ENCODE results near the gene FGFRL1.
"Not testable (repeated sequence)": the region's sequence is repeated elsewhere in the genome, so short reads cannot be mapped to it uniquely, and the experiment has no call there.

Gene FGFRL1

GRCh38 chr4:996997-997374, 14.4 kb upstream of the FGFRL1 start:
- H3K4me1 Mint-ChIP-seq = no peaks in the 10 kb centered on the region
- no peak for ATAC-seq
- H3K4me3 Mint-ChIP-seq = no peak overlapping the region
- DNase-seq (ENCODE audit: low spot score in 2 of 2) = no peak
- no peaks in the 10 kb centered on the region for H3K36me3 Mint-ChIP-seq
- H3K27ac Mint-ChIP-seq = no peak overlapping the region
- no peaks in the 10 kb centered on the region for H3K9me3 Mint-ChIP-seq

- Mint-ChIP-seq H3K36me3 (no peaks in the 10 kb centered on the region), H3K27ac (no peak overlapping the region), H3K4me3 (no peak overlapping the region), H3K9me3 (no peaks in the 10 kb centered on the region), H3K4me1 (no peaks in the 10 kb centered on the region)
- DNase-seq (ENCODE audit: low spot score in 2 of 2) (no peak), ATAC-seq (peak; percentile 29)
These were observed 13.9 kb upstream of the FGFRL1 start for GRCh38 chr4:997375-998071.

DNA sequence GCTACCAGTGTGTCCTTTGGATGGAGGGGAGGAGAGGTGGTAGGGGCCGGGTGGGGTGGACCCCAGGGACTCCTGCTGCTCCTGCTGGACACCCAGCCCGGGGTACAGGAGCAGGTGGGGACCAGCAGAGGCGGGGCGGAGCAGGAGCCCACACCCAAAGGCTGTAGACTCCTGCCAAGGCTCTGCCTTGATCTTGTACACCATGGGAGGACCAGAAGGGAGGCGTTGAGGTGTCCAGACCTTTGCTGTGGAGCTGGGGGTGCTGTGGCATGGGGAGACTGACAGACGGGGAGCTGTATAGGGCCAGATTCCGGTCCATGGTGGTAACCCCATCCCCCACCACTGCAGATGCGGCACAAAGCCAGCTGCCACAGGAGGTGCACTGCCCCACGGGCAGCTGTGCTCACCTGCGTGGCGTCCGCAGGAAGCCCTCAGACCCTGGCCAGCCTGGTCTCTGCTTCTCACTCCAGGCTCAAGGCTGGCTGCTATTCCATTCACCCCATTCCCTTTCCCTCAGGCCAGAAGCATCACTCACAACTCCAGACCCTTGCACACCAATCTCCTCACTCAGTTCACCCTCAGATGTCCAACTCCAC, 13.2 kb upstream of the FGFRL1 start:
- H3K4me3 Mint-ChIP-seq = no peak overlapping the region
- H3K27ac Mint-ChIP-seq = no peak overlapping the region
- no peaks in the 10 kb centered on the region for H3K4me1 Mint-ChIP-seq
- no peak for DNase-seq (ENCODE audit: low spot score in 2 of 2)
- ATAC-seq = no peak
- H3K36me3 Mint-ChIP-seq = no peaks in the 10 kb centered on the region
- no peaks in the 10 kb centered on the region for H3K9me3 Mint-ChIP-seq

GRCh38 chr4:999240-999863, 12.1 kb upstream of the FGFRL1 start:
- not testable (repeated sequence) for H3K36me3 Mint-ChIP-seq; DNase-seq (ENCODE audit: low spot score in 2 of 2); H3K9me3 Mint-ChIP-seq

GRCh38 chr4:999882-1000425, 11.5 kb upstream of the FGFRL1 start:
- no peaks in the 10 kb centered on the region for H3K36me3 Mint-ChIP-seq
- H3K4me1 Mint-ChIP-seq = no peaks in the 10 kb centered on the region
- ATAC-seq = no peak

More at GRCh38 chr4:999240-999863, 12.1 kb upstream of the FGFRL1 start:
- H3K27ac Mint-ChIP-seq, ATAC-seq, H3K4me3 Mint-ChIP-seq, H3K4me1 Mint-ChIP-seq: not testable (repeated sequence)

DNA sequence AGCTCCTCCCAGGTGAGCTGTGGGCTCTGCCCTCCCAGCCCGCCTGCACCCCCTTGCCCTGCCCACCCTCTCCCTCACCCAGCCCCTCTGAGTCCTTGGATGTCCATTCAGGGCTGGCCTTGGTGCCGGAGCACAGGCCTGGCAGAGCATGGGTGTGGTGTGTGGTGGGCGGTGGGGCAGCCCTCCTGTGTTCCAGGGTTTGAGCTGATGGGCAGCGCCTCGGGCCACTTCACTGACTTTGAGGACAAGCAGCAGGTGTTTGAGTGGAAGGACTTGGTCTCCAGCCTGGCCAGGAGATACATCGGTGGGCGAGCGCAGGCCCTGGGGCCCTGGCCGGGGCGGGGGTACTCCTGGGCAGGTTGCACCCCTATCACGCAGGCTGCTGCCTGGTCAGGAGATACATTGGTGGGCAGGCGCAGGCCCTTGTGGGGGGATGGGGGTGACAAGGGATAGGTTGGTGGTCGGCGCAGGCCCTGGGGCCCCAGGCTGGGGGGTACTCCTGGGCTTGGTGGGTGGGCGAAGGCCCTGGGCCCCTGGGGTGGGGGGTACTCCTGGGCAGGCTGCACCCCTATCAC, 10.7 kb upstream of the FGFRL1 start:
- no peak for DNase-seq (ENCODE audit: low spot score in 2 of 2)
- no peak overlapping the region for H3K27ac Mint-ChIP-seq
- ATAC-seq = no peak
- no peaks in the 10 kb centered on the region for H3K36me3 Mint-ChIP-seq
- H3K9me3 Mint-ChIP-seq = no peaks in the 10 kb centered on the region
- no peaks in the 10 kb centered on the region for H3K4me1 Mint-ChIP-seq
- H3K4me3 Mint-ChIP-seq = no peak overlapping the region

More at GRCh38 chr4:999882-1000425, 11.5 kb upstream of the FGFRL1 start:
- Mint-ChIP-seq H3K9me3 (no peaks in the 10 kb centered on the region), H3K4me3 (no peak overlapping the region), H3K27ac (no peak overlapping the region)
- DNase-seq (ENCODE audit: low spot score in 2 of 2) = no peak

GRCh38 chr4:1001561-1002130, 9.8 kb upstream of the FGFRL1 start:
- Mint-ChIP-seq H3K4me3 (no peak overlapping the region), H3K9me3 (no peaks in the 10 kb centered on the region), H3K36me3 (no peaks in the 10 kb centered on the region), H3K27ac (no peak overlapping the region), H3K4me1 (no peaks in the 10 kb centered on the region)
- DNase-seq (ENCODE audit: low spot score in 2 of 2) (no peak), ATAC-seq (no peak)

DNA sequence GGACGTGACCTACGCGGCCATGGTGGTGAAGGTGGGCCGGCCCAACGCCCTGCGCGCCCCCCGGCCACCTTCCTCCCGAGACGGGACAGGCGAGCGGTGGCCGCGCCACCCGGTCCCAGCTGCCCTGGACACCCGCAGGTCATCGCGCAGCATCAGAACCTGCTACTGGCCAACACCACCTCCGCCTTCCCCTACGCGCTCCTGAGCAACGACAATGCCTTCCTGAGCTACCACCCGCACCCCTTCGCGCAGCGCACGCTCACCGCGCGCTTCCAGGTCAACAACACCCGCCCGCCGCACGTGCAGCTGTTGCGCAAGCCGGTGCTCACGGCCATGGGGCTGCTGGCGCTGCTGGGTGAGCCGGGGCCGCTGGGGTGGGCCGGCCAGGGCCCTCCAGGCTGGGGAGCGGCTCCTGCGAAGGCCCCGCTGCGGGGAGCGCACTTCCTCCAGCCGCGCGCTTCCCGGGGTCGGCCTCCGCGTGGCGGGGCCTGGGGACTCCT, 9.2 kb upstream of the FGFRL1 start:
- no peak for DNase-seq (ENCODE audit: low spot score in 2 of 2)
- no peaks in the 10 kb centered on the region for H3K36me3 Mint-ChIP-seq
- H3K4me3 Mint-ChIP-seq = no peak overlapping the region
- no peaks in the 10 kb centered on the region for H3K9me3 Mint-ChIP-seq
- ATAC-seq = no peak
- no peaks in the 10 kb centered on the region for H3K4me1 Mint-ChIP-seq
- H3K27ac Mint-ChIP-seq = no peak overlapping the region

DNA sequence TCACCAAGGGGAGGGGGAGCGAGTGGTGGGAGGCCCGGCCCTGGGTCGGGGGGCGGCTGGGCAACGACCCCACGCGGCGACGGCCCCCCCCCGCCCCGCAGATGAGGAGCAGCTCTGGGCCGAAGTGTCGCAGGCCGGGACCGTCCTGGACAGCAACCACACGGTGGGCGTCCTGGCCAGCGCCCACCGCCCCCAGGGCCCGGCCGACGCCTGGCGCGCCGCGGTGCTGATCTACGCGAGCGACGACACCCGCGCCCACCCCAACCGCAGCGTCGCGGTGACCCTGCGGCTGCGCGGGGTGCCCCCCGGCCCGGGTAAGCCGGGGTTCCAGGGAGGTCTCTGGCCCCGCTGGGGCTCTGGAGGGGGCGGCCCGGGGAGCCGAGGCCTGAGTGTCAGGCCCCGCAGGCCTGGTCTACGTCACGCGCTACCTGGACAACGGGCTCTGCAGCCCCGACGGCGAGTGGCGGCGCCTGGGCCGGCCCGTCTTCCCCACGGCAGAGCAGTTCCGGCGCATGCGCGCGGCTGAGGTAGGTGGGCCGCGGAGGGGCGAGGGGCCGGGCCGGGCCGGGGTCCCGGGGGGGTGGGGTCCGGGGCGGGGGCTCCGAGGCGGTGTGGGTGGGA, 8.7 kb upstream of the FGFRL1 start:
- Mint-ChIP-seq H3K4me1 (no peaks in the 10 kb centered on the region), H3K27ac (no peak overlapping the region), H3K4me3 (no peak overlapping the region), H3K9me3 (no peaks in the 10 kb centered on the region), H3K36me3 (no peaks in the 10 kb centered on the region)
- ATAC-seq (no peak), DNase-seq (ENCODE audit: low spot score in 2 of 2) (no peak)

DNA sequence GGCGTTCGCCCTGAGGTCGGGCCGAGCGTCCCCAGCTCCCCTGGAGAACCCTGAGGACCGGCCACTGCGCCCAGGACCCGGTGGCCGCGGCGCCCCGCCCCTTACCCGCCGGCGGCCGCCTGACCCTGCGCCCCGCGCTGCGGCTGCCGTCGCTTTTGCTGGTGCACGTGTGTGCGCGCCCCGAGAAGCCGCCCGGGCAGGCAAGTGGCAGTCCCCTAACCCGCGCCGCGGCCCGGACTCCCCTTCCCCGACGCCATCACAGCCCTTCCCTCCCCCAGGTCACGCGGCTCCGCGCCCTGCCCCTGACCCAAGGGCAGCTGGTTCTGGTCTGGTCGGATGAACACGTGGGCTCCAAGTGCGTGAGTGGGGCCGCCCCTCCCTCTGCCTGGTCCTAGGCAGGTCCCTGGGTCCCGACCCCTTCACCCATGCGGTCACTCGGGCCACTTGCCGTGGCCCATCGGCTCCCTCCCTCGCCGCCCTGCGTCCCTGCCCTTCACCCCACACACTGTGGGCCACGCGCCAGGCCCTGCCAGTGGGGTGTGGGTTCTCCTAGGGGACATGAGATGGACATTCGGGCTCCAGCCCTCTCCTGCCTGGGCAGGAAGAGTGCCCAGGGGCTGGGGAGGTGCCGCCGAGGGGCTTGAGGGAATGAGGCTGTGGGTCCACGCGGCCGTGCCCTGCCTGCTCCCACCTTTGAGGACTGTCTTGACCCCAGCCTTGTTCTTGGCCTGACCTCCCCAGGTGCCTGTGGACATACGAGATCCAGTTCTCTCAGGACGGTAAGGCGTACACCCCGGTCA, 8.0 kb upstream of the FGFRL1 start:
- H3K36me3 Mint-ChIP-seq = no peaks in the 10 kb centered on the region
- peaks cover under 1% of the 10 kb centered on the region for H3K4me1 Mint-ChIP-seq
- no peak overlapping the region for H3K27ac Mint-ChIP-seq
- H3K9me3 Mint-ChIP-seq = no peaks in the 10 kb centered on the region
- ATAC-seq (no peak), DNase-seq (ENCODE audit: low spot score in 2 of 2) (no peak)
- no peak overlapping the region for H3K4me3 Mint-ChIP-seq

- DNase-seq (ENCODE audit: low spot score in 2 of 2) = no peak
- H3K4me3 Mint-ChIP-seq = no peak overlapping the region
- H3K4me1 Mint-ChIP-seq = peaks cover 6% of the 10 kb centered on the region
- no peaks in the 10 kb centered on the region for H3K9me3 Mint-ChIP-seq
- no peak for ATAC-seq
- H3K36me3 Mint-ChIP-seq = no peaks in the 10 kb centered on the region
- no peak overlapping the region for H3K27ac Mint-ChIP-seq
These were observed 7.4 kb upstream of the FGFRL1 start for GRCh38 chr4:1004071-1004418.

DNA sequence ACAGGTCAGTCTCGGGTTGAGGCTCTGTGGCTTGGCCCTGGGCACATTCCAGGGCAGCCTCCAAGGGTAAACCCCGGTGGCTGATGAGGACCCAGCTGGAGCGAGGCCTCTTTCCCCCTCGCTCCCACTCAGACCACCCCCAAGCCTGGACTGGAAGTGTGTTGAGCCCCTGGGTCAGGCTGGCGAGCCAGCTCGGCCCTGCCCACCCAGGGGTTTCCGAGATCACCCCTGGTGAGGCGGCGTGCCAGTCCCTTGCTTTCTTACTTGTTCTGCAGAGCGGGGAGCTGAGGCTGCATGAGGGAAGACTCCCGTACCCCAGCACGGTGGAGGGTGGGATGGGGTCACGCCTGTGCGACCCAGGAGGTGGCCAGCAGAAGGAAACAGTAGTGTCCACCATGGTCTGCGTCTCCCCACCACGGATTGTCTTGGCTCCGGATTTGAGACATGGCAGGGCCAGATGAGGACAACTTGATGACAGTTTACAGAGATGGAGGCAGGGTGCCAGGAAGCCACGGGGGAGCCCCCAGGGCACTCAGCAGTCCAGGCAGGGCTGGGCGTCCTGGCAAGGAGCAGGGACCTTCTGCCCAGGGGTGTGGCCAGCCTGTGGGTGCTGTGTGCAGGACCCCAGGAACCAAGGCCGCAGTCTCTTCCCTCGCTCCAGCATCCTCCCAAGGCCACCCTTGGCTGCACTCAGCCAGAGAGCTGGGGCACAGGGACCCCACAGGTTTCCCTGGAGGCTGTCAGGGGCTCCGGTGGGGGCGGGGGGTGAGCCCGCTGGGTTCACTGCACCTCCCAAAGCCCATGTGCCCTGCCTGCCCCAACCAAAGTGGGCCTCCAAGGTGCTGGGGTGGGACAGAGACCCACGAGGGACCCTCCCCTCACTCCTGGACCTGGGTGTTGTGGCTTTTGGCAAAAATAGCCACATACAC, 6.6 kb upstream of the FGFRL1 start:
- Mint-ChIP-seq H3K9me3 (no peaks in the 10 kb centered on the region), H3K36me3 (no peaks in the 10 kb centered on the region), H3K27ac (no peak overlapping the region), H3K4me3 (no peak overlapping the region), H3K4me1 (peaks cover 9% of the 10 kb centered on the region)
- ATAC-seq (no peak), DNase-seq (ENCODE audit: low spot score in 2 of 2) (no peak)

DNA sequence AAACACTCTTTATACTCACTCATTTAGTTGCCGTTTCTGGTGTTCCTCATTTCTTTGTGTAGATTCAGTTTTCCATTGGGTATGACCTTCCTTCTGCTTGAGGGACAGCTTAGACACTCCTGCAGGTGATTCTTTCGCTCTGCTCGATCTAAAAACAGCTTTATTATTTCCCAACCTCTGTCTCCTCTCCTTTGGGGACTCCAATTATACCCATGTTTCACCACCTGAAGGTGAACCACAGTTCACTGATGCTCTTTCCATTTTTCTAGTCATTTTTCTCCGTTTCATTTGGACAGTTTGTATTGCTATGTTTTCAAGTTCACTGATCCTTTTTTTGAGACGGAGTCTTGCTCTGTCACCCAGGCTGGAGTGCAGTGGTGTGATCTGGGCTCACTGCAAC, 4.6 kb upstream of the FGFRL1 start:
- ATAC-seq = no peak
- Mint-ChIP-seq H3K4me1 (peaks cover 16% of the 10 kb centered on the region), H3K4me3 (no peak overlapping the region), H3K27ac (no peak overlapping the region), H3K9me3 (no peaks in the 10 kb centered on the region), H3K36me3 (peaks cover 7% of the 10 kb centered on the region)
- DNase-seq (ENCODE audit: low spot score in 2 of 2) = no peak
